Activated T-cell treated with anti-CD3 and anti-CD28 coated beads for 24 hours (primary cell): Measurements from ENCODE around the gene TRIP4.
"Not testable (repeated sequence)": the region's sequence is repeated elsewhere in the genome, so short reads cannot be mapped to it uniquely, and the experiment has no call there.

Source experiments
- DNase-seq: peaks from one replicate; pipeline ENCODE4 v3.0.0-alpha.2; 2020; ENCODE audit warnings: low read depth

Gene TRIP4

DNA sequence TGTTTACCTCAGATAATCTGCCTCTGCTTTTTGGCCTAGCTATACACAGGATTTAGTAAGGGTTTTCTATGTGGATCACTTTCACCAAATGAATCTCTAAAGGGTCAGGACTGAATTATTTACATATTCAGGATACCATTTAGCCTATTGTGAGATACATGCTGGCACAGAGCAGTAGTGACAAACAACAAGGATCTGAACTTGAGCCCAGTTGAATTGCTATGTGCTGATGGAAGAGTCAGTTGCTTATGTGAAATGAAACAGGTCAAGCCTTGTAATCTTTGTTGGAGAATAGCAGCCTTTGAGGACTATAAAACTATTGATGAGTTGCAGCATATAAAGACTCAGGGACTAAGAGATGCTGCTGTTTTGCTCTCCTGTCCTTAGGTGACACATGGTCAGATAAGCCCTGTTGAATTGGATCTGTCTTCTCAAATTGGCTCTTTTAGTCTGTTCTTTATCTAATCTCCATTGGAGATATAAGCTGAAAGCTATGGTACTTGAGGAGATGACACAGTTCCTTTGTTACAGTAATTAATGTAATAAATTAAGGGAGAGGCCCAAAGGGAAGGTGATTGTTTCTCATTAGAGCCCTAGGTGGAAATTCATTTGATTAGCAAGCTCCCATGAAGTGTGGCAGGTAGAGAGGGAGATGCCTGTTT is 103.1 kb downstream of the TRIP4 start:
- no peak for DNase-seq

DNA sequence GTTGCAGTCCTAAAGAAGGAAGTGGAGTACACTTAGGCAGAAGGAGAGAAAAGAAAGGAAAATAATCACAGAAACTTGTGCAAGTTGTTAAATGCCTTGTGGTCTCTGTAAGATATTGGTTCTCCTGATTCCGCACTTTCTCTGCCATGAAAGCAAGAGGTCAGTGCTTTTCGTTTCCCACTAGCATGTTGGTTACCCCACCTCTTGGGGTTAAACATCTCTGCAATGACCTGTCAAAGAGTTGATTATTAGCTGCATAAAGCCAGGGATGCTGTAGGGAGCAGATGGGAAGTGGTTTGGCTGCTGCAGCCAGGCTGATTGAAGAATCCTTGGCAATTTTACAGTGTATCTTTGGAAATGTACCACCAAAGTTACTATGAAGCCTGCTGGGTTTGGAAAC is 106.0 kb downstream of the TRIP4 start:
- no peak for DNase-seq

DNA sequence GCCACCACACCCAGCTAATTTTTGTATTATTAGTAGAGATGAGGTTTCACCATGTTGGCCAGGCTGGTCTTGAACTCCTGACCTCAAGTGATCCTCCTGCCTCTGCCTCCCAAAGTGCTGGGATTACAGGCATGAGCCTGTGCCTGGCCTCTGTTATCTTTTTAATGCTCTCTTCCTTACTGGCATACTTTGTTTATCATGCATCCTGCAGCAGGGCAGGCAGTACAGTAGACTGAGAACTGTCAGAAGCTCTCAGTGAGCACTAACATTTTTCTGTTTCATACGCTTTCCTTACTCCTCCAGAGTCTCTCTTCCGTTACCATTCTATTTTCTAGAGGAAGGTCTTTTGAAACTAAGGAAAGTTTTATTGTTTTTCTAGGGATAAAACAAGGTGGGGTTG is 108.3 kb downstream of the TRIP4 start:
- not testable (repeated sequence) for DNase-seq

DNA sequence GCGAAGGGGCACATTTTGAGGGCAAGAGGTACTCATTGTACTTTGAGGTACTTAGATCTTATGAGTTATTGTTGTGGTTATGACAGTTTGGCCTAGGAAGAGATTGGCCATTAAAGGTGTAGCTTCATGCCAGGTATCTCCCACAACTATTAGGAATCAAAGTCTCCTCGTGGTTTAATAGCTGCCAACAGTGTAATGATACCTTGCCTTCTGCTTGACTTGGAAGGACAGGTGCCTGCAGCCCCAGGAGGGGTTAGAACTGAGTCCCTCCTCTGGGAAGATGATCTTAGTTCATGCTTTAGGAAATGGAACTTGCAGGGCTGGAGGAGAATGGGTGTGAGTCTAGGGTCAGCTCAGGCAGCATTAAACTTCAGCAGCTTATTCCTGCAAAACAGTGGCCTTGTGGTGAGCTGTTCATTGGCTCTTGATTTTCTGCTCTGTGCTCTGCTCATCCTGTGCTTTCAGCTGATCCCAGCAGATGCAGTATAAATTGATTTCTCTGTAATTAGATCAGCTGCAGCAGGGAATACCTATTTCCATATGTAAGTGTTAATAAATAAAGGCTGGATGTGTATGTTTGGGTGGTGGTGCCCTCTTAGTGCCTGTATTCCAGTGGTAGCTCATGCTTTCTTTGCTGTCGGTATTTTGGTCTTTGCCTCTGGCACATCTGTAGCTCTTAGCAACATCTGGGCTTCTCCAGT is 113.2 kb downstream of the TRIP4 start:
- no peak for DNase-seq

DNA sequence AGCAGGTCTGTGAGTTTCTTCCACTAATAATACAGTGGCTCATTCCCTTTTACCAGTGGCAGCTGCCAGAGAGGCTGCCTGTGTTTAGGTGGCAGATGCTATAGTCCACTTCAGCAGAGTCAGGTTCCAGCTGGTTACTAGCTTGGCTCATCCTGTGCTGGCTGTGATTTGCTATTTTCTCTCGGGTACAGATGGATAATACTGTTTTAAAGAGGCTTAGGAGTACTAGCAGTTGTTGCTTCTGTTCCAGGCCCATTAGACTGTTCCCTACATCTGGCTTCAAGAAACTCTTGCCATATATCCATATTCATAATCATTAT is 113.7 kb downstream of the TRIP4 start:
- no peak for DNase-seq

DNA sequence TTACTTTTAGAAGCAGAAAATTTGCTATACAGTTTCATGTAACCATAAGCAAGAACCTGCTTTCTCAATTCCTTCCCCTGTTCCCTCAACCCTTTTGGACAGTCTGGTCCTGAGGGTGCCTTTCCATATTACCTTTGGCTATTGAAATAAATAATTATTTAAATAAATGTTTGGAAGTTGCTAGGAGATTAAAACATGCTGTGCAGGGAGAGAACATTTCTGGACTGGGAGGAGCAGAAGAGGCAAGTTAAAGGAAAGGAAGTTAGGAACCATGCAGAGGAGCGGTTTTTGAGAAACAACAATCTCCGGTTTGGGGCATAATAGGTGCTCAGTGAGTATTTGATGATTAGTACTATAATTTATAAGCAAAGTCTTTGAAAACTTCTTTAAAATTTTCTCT is 114.5 kb downstream of the TRIP4 start:
- no peak for DNase-seq

DNA sequence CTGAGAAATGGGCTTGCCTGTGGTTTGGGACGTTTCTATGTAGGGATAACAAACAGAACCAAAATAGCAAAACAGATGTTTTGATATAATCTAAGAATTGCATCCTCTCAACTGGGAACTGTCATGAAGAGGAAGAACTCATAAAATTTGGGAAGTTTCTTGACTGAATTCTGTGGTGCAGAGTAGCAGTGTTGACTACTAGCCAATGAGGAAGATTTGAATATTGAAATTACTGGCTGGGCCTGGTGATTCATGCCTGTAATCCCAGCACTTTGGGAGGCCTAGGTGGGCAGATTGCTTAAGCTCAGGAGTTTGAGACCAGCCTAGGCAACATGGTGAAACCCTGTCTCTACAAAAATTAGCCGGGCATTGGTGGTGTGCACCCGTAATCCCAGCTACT is 114.9 kb downstream of the TRIP4 start:
- DNase-seq: no peak

DNA sequence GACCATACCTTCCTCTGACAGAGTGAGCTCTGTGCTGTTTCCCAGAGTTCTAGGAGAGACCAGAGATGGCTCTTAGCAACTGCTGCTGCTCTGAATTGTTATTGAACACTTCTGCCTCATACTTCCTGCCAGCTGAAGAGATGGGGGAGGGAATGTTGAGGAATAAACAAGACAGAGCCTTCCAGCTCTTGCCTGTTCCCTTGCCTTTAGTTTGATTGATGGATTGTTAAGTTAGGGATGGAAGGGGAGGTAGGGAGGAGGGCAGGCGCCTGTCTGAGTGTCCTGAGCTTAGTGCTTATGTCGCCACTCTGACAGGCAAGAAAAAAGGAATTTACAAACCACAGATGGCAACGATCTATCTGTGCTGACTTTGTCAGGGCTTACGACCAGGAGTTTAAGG is 115.6 kb downstream of the TRIP4 start:
- DNase-seq: no peak

DNA sequence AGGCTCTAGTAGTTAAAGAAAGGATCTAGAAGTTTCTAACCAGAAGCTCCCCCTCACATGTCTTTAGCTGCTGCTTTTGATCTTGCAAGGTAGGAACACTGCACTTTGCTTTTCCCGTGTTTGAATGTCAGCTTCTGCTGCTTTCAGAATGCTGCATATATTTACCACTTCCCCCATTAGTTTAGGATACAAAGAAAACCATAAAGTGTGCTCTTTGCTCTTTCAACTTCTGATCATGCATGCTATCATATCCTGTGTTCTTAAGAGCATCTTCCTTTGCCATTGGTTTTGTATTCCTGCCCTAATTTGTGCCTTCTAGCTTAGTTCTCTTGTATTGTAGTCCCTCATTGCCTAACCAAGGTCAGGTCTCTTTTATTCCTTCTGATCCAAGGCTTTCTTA is 116.0 kb downstream of the TRIP4 start:
- DNase-seq: no peak
